Ishikawa (cell line): ENCODE results near the gene RAB1B.

Source experiments
- EGR1 ChIP-seq: IDR thresholded peaks from 2 replicates; pipeline ENCODE4 v1.6.1; 2012
- EP300 ChIP-seq: IDR thresholded peaks from 2 replicates; pipeline ENCODE4 v1.6.1; 2012; ENCODE audit warnings: borderline replicate concordance
- NFIC ChIP-seq: IDR thresholded peaks from 2 replicates; pipeline ENCODE4 v1.6.1; 2012
- RAD21 ChIP-seq: IDR thresholded peaks from 2 replicates; pipeline ENCODE4 v1.6.1; 2012; ENCODE audit warnings: low read depth
- ZBTB7A ChIP-seq: IDR thresholded peaks from 2 replicates; pipeline ENCODE4 v1.6.1; 2012; ENCODE audit warnings: low read depth
- TF ChIP-seq, protein P1 (sequence below): IDR thresholded peaks from 2 replicates; pipeline ENCODE4 v1.6.1; 2012; ENCODE audit warnings: low read depth, mild to moderate bottlenecking

DNA sequence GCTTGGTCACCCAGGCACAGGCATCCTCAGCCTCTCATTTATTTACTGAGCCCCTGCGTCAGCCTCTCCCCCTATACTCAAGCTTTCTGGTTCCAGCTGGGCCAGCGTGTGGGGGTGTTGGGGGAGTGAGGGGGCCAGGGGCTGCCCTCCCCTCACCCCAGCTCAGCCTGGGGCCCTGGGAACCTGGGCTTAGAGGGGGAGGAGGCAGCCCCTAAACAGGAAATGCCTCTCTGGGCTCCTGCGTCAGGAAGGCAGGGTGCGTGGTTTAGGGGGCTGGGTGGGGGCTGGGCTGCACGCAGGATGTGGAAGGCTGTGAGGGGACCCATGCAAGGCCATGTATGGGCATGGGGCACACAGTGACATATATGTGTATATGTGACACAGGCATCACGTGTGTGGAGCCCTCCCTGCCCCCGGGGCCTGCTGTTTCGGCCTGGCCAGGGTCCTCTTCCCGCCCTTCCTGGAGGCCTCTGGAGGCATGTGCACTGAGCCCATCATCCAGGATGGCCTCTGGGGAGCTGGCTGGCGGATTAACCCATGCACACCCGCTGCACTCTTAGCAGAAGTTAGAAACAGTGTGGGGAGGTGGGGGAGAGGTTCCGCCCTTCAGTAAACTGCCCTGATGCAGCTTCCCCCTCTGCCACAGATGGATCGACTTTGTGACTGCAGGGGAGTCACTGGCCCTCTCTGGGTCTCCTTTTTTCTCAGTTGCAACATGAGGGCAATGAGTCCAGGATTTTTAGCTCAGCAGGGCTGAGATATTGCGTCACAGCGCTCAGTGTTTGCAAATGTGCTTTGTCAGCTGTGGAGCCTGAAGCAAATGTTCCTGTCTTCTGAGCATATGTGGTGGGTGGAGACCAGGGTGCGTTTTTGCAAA, 49.5 kb downstream of the RAB1B start:
- TF ChIP-seq EP300 (no peak), NFIC (no peak), ZBTB7A (no peak), RAD21 (no peak), EGR1 (no peak)
- TF ChIP-seq, protein P1, sequence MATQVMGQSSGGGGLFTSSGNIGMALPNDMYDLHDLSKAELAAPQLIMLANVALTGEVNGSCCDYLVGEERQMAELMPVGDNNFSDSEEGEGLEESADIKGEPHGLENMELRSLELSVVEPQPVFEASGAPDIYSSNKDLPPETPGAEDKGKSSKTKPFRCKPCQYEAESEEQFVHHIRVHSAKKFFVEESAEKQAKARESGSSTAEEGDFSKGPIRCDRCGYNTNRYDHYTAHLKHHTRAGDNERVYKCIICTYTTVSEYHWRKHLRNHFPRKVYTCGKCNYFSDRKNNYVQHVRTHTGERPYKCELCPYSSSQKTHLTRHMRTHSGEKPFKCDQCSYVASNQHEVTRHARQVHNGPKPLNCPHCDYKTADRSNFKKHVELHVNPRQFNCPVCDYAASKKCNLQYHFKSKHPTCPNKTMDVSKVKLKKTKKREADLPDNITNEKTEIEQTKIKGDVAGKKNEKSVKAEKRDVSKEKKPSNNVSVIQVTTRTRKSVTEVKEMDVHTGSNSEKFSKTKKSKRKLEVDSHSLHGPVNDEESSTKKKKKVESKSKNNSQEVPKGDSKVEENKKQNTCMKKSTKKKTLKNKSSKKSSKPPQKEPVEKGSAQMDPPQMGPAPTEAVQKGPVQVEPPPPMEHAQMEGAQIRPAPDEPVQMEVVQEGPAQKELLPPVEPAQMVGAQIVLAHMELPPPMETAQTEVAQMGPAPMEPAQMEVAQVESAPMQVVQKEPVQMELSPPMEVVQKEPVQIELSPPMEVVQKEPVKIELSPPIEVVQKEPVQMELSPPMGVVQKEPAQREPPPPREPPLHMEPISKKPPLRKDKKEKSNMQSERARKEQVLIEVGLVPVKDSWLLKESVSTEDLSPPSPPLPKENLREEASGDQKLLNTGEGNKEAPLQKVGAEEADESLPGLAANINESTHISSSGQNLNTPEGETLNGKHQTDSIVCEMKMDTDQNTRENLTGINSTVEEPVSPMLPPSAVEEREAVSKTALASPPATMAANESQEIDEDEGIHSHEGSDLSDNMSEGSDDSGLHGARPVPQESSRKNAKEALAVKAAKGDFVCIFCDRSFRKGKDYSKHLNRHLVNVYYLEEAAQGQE = no peak
